GM18498 (cell line): ENCODE measurements around the gene ATP11A.
"Not testable (repeated sequence)": the region's sequence is repeated elsewhere in the genome, so short reads cannot be mapped to it uniquely, and the experiment has no call there.

Experiments
- ATAC-seq: cut with Tn5 transposase; IDR thresholded peaks from one replicate; pipeline ENCODE4 v1.9.1; 2021; ENCODE audit warnings: mild to moderate bottlenecking, moderate library complexity; ENCODE audit not compliant: unreplicated experiment

Gene ATP11A

GRCh38 chr13:112669881-112670499 lies 19.8 kb upstream of the ATP11A start:
- peak; percentile 51 for ATAC-seq

- ATAC-seq = no peak
Measured at GRCh38 chr13:112670864-112671263, 19.0 kb upstream of the ATP11A start.

GRCh38 chr13:112671359-112671758 lies 18.5 kb upstream of the ATP11A start:
- ATAC-seq = no peak

GRCh38 chr13:112672651-112673284 lies 17.1 kb upstream of the ATP11A start:
- no peak for ATAC-seq

GRCh38 chr13:112674412-112675365 lies 15.1 kb upstream of the ATP11A start:
- no peak for ATAC-seq

GRCh38 chr13:112675366-112675756 lies 14.5 kb upstream of the ATP11A start:
- ATAC-seq = no peak

- not testable (repeated sequence) for ATAC-seq
Measured at GRCh38 chr13:112677421-112677962, 12.3 kb upstream of the ATP11A start.

GRCh38 chr13:112679381-112679780 lies 10.5 kb upstream of the ATP11A start:
- no peak for ATAC-seq

- no peak for ATAC-seq
Measured at GRCh38 chr13:112679932-112680677, 9.7 kb upstream of the ATP11A start.

- no peak for ATAC-seq
Measured at GRCh38 chr13:112680741-112681360, 9.0 kb upstream of the ATP11A start.

GRCh38 chr13:112683581-112683980 lies 6.3 kb upstream of the ATP11A start:
- no peak for ATAC-seq

- ATAC-seq = no peak
Measured at GRCh38 chr13:112684071-112684845, 5.6 kb upstream of the ATP11A start.

- not testable (repeated sequence) for ATAC-seq
Measured at GRCh38 chr13:112685189-112685805, 4.5 kb upstream of the ATP11A start.

GRCh38 chr13:112685896-112686295 lies 3.9 kb upstream of the ATP11A start:
- no peak for ATAC-seq

- ATAC-seq = no peak
Measured at GRCh38 chr13:112686364-112686763, 3.5 kb upstream of the ATP11A start.

GRCh38 chr13:112686987-112687386 lies 2.9 kb upstream of the ATP11A start:
- ATAC-seq = no peak

- ATAC-seq = no peak
Measured at GRCh38 chr13:112687836-112688559, 1.8 kb upstream of the ATP11A start.

GRCh38 chr13:112688560-112689302 lies 1.1 kb upstream of the ATP11A start:
- no peak for ATAC-seq
